ENCODE measurements around the gene SUFU.

SUFU gene

GRCh38 chr10:102599565-102600327 is 96.0 kb downstream of the SUFU start:
- DNase-seq: no peak

GRCh38 chr10:102600816-102601215 is 97.0 kb downstream of the SUFU start:
- no peak for DNase-seq

GRCh38 chr10:102601639-102602038 is 97.9 kb downstream of the SUFU start:
- no peak for DNase-seq

- no peak for DNase-seq
Observed at GRCh38 chr10:102602272-102603045, 98.7 kb downstream of the SUFU start.

- DNase-seq: no peak
Observed at GRCh38 chr10:102603946-102604345, 100.2 kb downstream of the SUFU start.

- DNase-seq: no peak
Observed at GRCh38 chr10:102604439-102604841, 100.7 kb downstream of the SUFU start.

GRCh38 chr10:102605712-102606111 is 101.9 kb downstream of the SUFU start:
- no peak for DNase-seq

- no peak for DNase-seq
Observed at GRCh38 chr10:102608487-102608886, 104.7 kb downstream of the SUFU start.

GRCh38 chr10:102610441-102610887 is 106.7 kb downstream of the SUFU start:
- no peak for DNase-seq

GRCh38 chr10:102611514-102612087 is 107.8 kb downstream of the SUFU start:
- DNase-seq: no peak

GRCh38 chr10:102612964-102613275 is 109.1 kb downstream of the SUFU start:
- no peak for DNase-seq

GRCh38 chr10:102613286-102613685 is 109.5 kb downstream of the SUFU start:
- DNase-seq: no peak

GRCh38 chr10:102613785-102614184 is 110.0 kb downstream of the SUFU start:
- no peak for DNase-seq

GRCh38 chr10:102614888-102615287 is 111.1 kb downstream of the SUFU start:
- no peak for DNase-seq

- no peak for DNase-seq
Observed at GRCh38 chr10:102615361-102615760, 111.6 kb downstream of the SUFU start.

GRCh38 chr10:102616066-102616770 is 112.4 kb downstream of the SUFU start:
- DNase-seq: no peak

- no peak for DNase-seq
Observed at GRCh38 chr10:102617041-102617440, 113.3 kb downstream of the SUFU start.

GRCh38 chr10:102617816-102618215 is 114.0 kb downstream of the SUFU start:
- no peak for DNase-seq

GRCh38 chr10:102619281-102619981 is 115.7 kb downstream of the SUFU start:
- DNase-seq: no peak

- no peak for DNase-seq
Observed at GRCh38 chr10:102620138-102620590, 116.4 kb downstream of the SUFU start.

- no peak for DNase-seq
Observed at GRCh38 chr10:102620591-102621442, 117.0 kb downstream of the SUFU start.
